K562 (cell line): ENCODE results near the gene RPS19BP1. TPM values are rescaled to one million over a fixed set of nuclear protein-coding genes. Genes with fewer than 3 reads are reported as not detected.

Experiments used
- ATAC-seq: fragments of 200-7000 bp; cut with Tn5 transposase; 3 replicates; pipeline ENCODE4 v1.9.1; 2020; ENCODE audit warnings: moderate library complexity
- BruUV-seq: library from RNA; stranded (reverse); fragments of 400-500 nt; replicated peaks from 2 replicates; lab custom pipeline; 2021; lab: Mats Ljungman, UMichigan
- CTCF ChIA-PET: fragments of 300-600 bp; formaldehyde crosslinking; extraction: SDS; loops from one replicate; lab custom pipeline; 2021; ENCODE audit warnings: low intra/inter-chr PET ratio; lab: Yijun Ruan, JAX
- POLR2A ChIA-PET: fragments of 300-600, 350-650 bp; sonication (Branson Sonifier 250); formaldehyde crosslinking; extraction: SDS; loops from one replicate; lab custom pipeline; 2021; ENCODE audit warnings: antibody characterized with exemption, inconsistent platforms; lab: Yijun Ruan, JAX
- DNase-seq, 4 experiments: peaks; one replicate each; pipeline versions ENCODE4 v3.0.0 to v3.0.0-alpha.2; 2011 to 2018; ENCODE audit warnings: low spot score in 3 of 4, mixed read lengths in 3 of 4; ENCODE audit errors: extremely low read depth in 1 of 4
- FAIRE-seq: peaks from 2 replicates; lab custom pipeline; 2011; peaks lifted over from hg19 to GRCh38; lab: Jason Lieb, UNC
- H2AFZ ChIP-seq: 2 replicates; pipeline ENCODE4 v1.6.0; 2011; ENCODE audit warnings: low read depth, low read length, control low read depth, inconsistent platforms
- H3K27ac ChIP-seq: fragments of 200-600 bp; 3 replicates; pipeline ENCODE4 v1.8.0; 2011; ENCODE audit warnings: low read depth, mild to moderate bottlenecking, control low read depth, inconsistent platforms, low read length, moderate library complexity, mixed read lengths; ENCODE audit errors: extremely low read depth
- H3K27me3 ChIP-seq, 2 experiments: fragments of 300-600 bp in 1 of 2; 2 replicates in 1 of 2; 3 replicates in 1 of 2; pipeline versions ENCODE4 v1.6.0 to v1.8.0; 2011; ENCODE audit warnings: inconsistent platforms in 2 of 2, low read length in 2 of 2, mild to moderate bottlenecking in 1 of 2, mixed read lengths in 1 of 2, moderate library complexity in 1 of 2; ENCODE audit not compliant: control insufficient read depth in 2 of 2, insufficient read depth in 2 of 2
- H3K36me3 ChIP-seq: fragments of 300-600 bp; 3 replicates; pipeline ENCODE4 v1.8.0; 2011; ENCODE audit warnings: mild to moderate bottlenecking, low read length, inconsistent platforms; ENCODE audit not compliant: control insufficient read depth, insufficient read depth
- H3K4me1 ChIP-seq, 2 experiments: fragments of 200-600 bp in 1 of 2; replicated peaks in 1 of 2; 2 replicates in 1 of 2; 3 replicates in 1 of 2; pipeline versions ENCODE4 v1.5.1 to v1.8.0; 2011; ENCODE audit warnings: inconsistent platforms in 2 of 2, low read length in 2 of 2, mild to moderate bottlenecking in 1 of 2, mixed read lengths in 1 of 2, moderate library complexity in 1 of 2; ENCODE audit not compliant: control insufficient read depth in 2 of 2, insufficient read depth in 2 of 2
- H3K4me2 ChIP-seq: 2 replicates; pipeline ENCODE4 v1.6.1; 2011; ENCODE audit warnings: low read length, control low read depth, inconsistent platforms, mixed read lengths; ENCODE audit not compliant: insufficient read depth
- H3K4me3 ChIP-seq: fragments of 200-600 bp; sonication (generic), shearing (Covaris generic); 2 replicates; pipeline ENCODE4 v1.5.1; 2016; ENCODE audit warnings: control low read depth, inconsistent platforms
- H3K79me2 ChIP-seq: fragments of 200-600 bp; 3 replicates; pipeline ENCODE4 v1.8.0; 2011; ENCODE audit warnings: low read length, inconsistent platforms; ENCODE audit not compliant: control insufficient read depth, insufficient read depth
- H3K9ac ChIP-seq, 2 experiments: 2 replicates each; pipeline versions ENCODE4 v1.6.0 to v1.6.1; 2011; ENCODE audit warnings: low read depth in 2 of 2, low read length in 2 of 2, control low read depth in 1 of 2, inconsistent platforms in 1 of 2, mild to moderate bottlenecking in 1 of 2, mixed read lengths in 1 of 2; ENCODE audit not compliant: insufficient read depth in 1 of 2
- H3K9me1 ChIP-seq: one replicate; pipeline ENCODE4 v1.6.0; 2011; ENCODE audit warnings: inconsistent platforms, mild to moderate bottlenecking, low read length, moderate library complexity; ENCODE audit not compliant: control insufficient read depth, insufficient read depth
- H3K9me3 ChIP-seq: replicated peaks from 2 replicates; pipeline ENCODE4 v1.5.1; 2011; ENCODE audit warnings: low read depth, low read length, inconsistent platforms; ENCODE audit not compliant: control insufficient read depth, insufficient read depth
- H4K20me1 ChIP-seq: replicated peaks from 2 replicates; pipeline ENCODE4 v1.6.1; 2011; ENCODE audit warnings: low read length, inconsistent platforms, mixed read lengths; ENCODE audit not compliant: control insufficient read depth, insufficient read depth
- L3MBTL2 ChIP-seq: fragments of 450-650 bp; IDR thresholded peaks from 2 replicates; pipeline ENCODE4 v1.6.1; 2016; ENCODE audit warnings: mild to moderate bottlenecking, moderate library complexity
- MAZ ChIP-seq, 2 experiments: fragments of 450-650 bp in 1 of 2; sonication (generic) in 1 of 2; formaldehyde crosslinking; IDR thresholded peaks in 1 of 2; conservative IDR thresholded peaks in 1 of 2; 2 replicates each; pipeline versions ENCODE4 v1.4.0 to v1.5.0; 2020; ENCODE audit warnings: mild to moderate bottlenecking in 1 of 2, missing genetic modification reagents in 1 of 2
- MEF2A ChIP-seq: IDR thresholded peaks from 2 replicates; pipeline ENCODE4 v1.6.1; 2011; ENCODE audit warnings: low read depth, mild to moderate bottlenecking, low read length, moderate library complexity; ENCODE audit not compliant: control insufficient read depth
- SMARCE1 ChIP-seq: fragments of 450-650 bp; IDR thresholded peaks from 2 replicates; pipeline ENCODE4 v1.7.1; 2016; ENCODE audit warnings: mild to moderate bottlenecking
- THRA ChIP-seq: fragments of 450-650 bp; IDR thresholded peaks from 2 replicates; pipeline ENCODE4 v1.6.1; 2017; ENCODE audit warnings: mild to moderate bottlenecking, moderate library complexity
- WGBS: fragments of 100-300 bp; shearing (Covaris generic); methylation state at CpG from one replicate; pipeline ENCODE4 v1.1.6; 2016; ENCODE audit warnings: low coverage, mixed read lengths; ENCODE audit not compliant: insufficient coverage; ENCODE audit errors: missing lambda C conversion rate; 5-methylcytosine and 5-hydroxymethylcytosine counted together
- in situ Hi-C: fragments of 300-500 bp; cut with MboI; formaldehyde crosslinking; loops from 4 replicates; pipeline ENCODE4 v1.15.0; 2018; ENCODE audit warnings: inconsistent platforms, mixed read lengths
- intact Hi-C: fragments of 100-400 bp; cut with micrococcal nuclease; formaldehyde crosslinking; loops from 2 replicates; pipeline ENCODE4 v1.14.2; 2022
- polyA plus RNA-seq, 8 experiments: library from polyadenylated mRNA; depleted of rRNA in 4 of 8; stranded (reverse) in 5 of 8; unstranded in 3 of 8; fragments of >200 nt; fragmentation: Nextera tagmentation in 2 of 8; fragmentation: Illumina TruSeq in 1 of 8; extraction: Ambion mirVana in 2 of 8; extraction: Trizol in 1 of 8; gene quantifications; 2 replicates each; pipeline versions ENCODE4 v1.2.1 to v1.2.3, GENCODE V29; 2011 to 2014; ENCODE audit warnings: inconsistent platforms in 1 of 8, missing spikeins in 1 of 8
- total RNA-seq, 7 experiments: library from RNA; depleted of rRNA in 6 of 7; stranded (reverse); fragments of >200 nt in 6 of 7; fragmentation: Illumina TruSeq in 2 of 7; extraction: Trizol in 2 of 7; gene quantifications; 2 replicates each; pipeline versions ENCODE4 v1.2.1 to v1.2.3, GENCODE V29; 2011 to 2021; ENCODE audit warnings: low replicate concordance in 1 of 7
- TF ChIP-seq, protein P1 (sequence below): fragments of 250-450 bp; sonication (Bioruptor Pico); IDR thresholded peaks from 2 replicates; pipeline ENCODE4 v1.8.0; 2021; ENCODE audit warnings: moderate library complexity, mild to moderate bottlenecking, inconsistent platforms

The RPS19BP1 gene
- total and polyA plus RNA-seq, 9 of the 15 experiments (the other 6 are each of a cell fraction or from before 2014, with no cell fraction given): 3.0 to 223 (median 84.3) TPM

GRCh38 chr22:39580006-39580441 is 47.5 kb upstream of the RPS19BP1 start:
- Histone ChIP-seq H3K27me3 (no peaks in the 10 kb centered on the region), H3K9me1 (no peaks in the 10 kb centered on the region), H3K79me2 (no peaks in the 10 kb centered on the region), H3K27ac (no peak overlapping the region), H3K4me3 (no peak overlapping the region), H4K20me1 (no peaks in the 10 kb centered on the region), H3K36me3 (no peaks in the 10 kb centered on the region), H3K9ac (peak overlapping the region in 1 of 2 experiments; percentile 45; a peak in 2 of 4 replicates), H3K4me2 (no peak overlapping the region), H2AFZ (no peak overlapping the region), H3K9me3 (no peaks in the 10 kb centered on the region), H3K4me1 (peaks cover 5 to 11% of the 10 kb centered on the region in 2 experiments; a peak in 4 of 5 replicates)
- ChIA-PET CTCF (no interaction called here), POLR2A (interaction anchor here (0.6 kb wide), 1 partner anchor 412 kb away, joined by 3 read pairs; no protein-coding TSS in a partner anchor)
- intact Hi-C loops: no loop called here
- FAIRE-seq (no peak), ATAC-seq (no peak), DNase-seq (no peak)
- in situ Hi-C loops: no loop called here
- BruUV-seq: no TSS peak
- TF ChIP-seq SMARCE1 (no peak), MAZ (CRISPR knock-in tag; conservative IDR thresholded peaks at IDR 0.05 in 1 of 2, IDR thresholded peaks at IDR 0.05 in 1 of 2) (no peak), L3MBTL2 (no peak), THRA (no peak), MEF2A (no peak)
- TF ChIP-seq, protein P1, sequence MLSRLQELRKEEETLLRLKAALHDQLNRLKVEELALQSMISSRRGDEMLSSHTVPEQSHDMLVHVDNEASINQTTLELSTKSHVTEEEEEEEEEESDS: no peak
- 18% methylated on average over 4 of the region's 5 CpGs for WGBS
